Measurements from ENCODE around the gene NUAK1.

NUAK1 gene

GRCh38 chr12:106039242-106039641, 99.5 kb downstream of the NUAK1 start:
- H3K9ac ChIP-seq (ENCODE audit: low read length), result no peak overlapping the region
- H3K4me3 ChIP-seq (ENCODE audit: insufficient read depth, low read length, poor library complexity, severe bottlenecking), result no peak overlapping the region
- H3K4me2 ChIP-seq (ENCODE audit: low read depth, low read length, poor library complexity, severe bottlenecking), result no peak overlapping the region
- no peak overlapping the region for H2AFZ ChIP-seq (ENCODE audit: low read depth, low read length, severe bottlenecking)
- H3K79me2 ChIP-seq (ENCODE audit: insufficient read depth, low read length), result no peaks in the 10 kb centered on the region
- H3K9me3 ChIP-seq (ENCODE audit: insufficient read depth, low read length), result no peaks in the 10 kb centered on the region
- no peaks in the 10 kb centered on the region for H3F3A ChIP-seq (ENCODE audit: insufficient read depth)
- no peaks in the 10 kb centered on the region for H3K36me3 ChIP-seq (ENCODE audit: low read length)
- H4K20me1 ChIP-seq (ENCODE audit: low read depth, low read length), result no peaks in the 10 kb centered on the region
- H3K9me2 ChIP-seq (replicated peaks; ENCODE audit: insufficient read depth, low read length), result no peaks in the 10 kb centered on the region
- no peaks in the 10 kb centered on the region for H3K27me3 ChIP-seq (ENCODE audit: low read length)
- H3K27ac ChIP-seq (ENCODE audit: low read depth, low read length), result no peak overlapping the region
- TF ChIP-seq EZH2phosphoT487 (conservative IDR thresholded peaks at IDR 0.05; ENCODE audit: low read length), result no peak
- TF ChIP-seq CTCF (IDR thresholded peaks at IDR 0.05; ENCODE audit: insufficient read depth, low read length, poor library complexity, severe bottlenecking), result no peak

- no peak overlapping the region for H3K4me3 ChIP-seq (ENCODE audit: insufficient read depth, low read length, poor library complexity, severe bottlenecking)
- no peak overlapping the region for H3K27ac ChIP-seq (ENCODE audit: low read depth, low read length)
- no peaks in the 10 kb centered on the region for H3K27me3 ChIP-seq (ENCODE audit: low read length)
- no peak for TF ChIP-seq EZH2phosphoT487 (conservative IDR thresholded peaks at IDR 0.05; ENCODE audit: low read length)
- no peak for TF ChIP-seq CTCF (IDR thresholded peaks at IDR 0.05; ENCODE audit: insufficient read depth, low read length, poor library complexity, severe bottlenecking)
- H3K9ac ChIP-seq (ENCODE audit: low read length), result no peak overlapping the region
- H4K20me1 ChIP-seq (ENCODE audit: low read depth, low read length), result no peaks in the 10 kb centered on the region
- H3F3A ChIP-seq (ENCODE audit: insufficient read depth), result no peaks in the 10 kb centered on the region
- no peak overlapping the region for H2AFZ ChIP-seq (ENCODE audit: low read depth, low read length, severe bottlenecking)
- no peaks in the 10 kb centered on the region for H3K79me2 ChIP-seq (ENCODE audit: insufficient read depth, low read length)
- no peaks in the 10 kb centered on the region for H3K9me3 ChIP-seq (ENCODE audit: insufficient read depth, low read length)
- no peaks in the 10 kb centered on the region for H3K36me3 ChIP-seq (ENCODE audit: low read length)
- H3K4me2 ChIP-seq (ENCODE audit: low read depth, low read length, poor library complexity, severe bottlenecking), result no peak overlapping the region
- H3K9me2 ChIP-seq (replicated peaks; ENCODE audit: insufficient read depth, low read length), result no peaks in the 10 kb centered on the region
Observed at GRCh38 chr12:106037524-106038298, 101.0 kb downstream of the NUAK1 start.

GRCh38 chr12:106035421-106035820, 103.3 kb downstream of the NUAK1 start:
- Histone ChIP-seq H2AFZ (ENCODE audit: low read depth, low read length, severe bottlenecking) (no peak overlapping the region), H3K9ac (ENCODE audit: low read length) (no peak overlapping the region), H3K79me2 (ENCODE audit: insufficient read depth, low read length) (no peaks in the 10 kb centered on the region), H3K9me3 (ENCODE audit: insufficient read depth, low read length) (no peaks in the 10 kb centered on the region), H3K4me2 (ENCODE audit: low read depth, low read length, poor library complexity, severe bottlenecking) (no peak overlapping the region), H3K27me3 (ENCODE audit: low read length) (no peaks in the 10 kb centered on the region), H3K4me3 (ENCODE audit: insufficient read depth, low read length, poor library complexity, severe bottlenecking) (no peak overlapping the region), H3F3A (ENCODE audit: insufficient read depth) (no peaks in the 10 kb centered on the region), H3K36me3 (ENCODE audit: low read length) (no peaks in the 10 kb centered on the region), H3K9me2 (replicated peaks; ENCODE audit: insufficient read depth, low read length) (no peaks in the 10 kb centered on the region), H3K27ac (ENCODE audit: low read depth, low read length) (no peak overlapping the region), H4K20me1 (ENCODE audit: low read depth, low read length) (no peaks in the 10 kb centered on the region)
- no peak for TF ChIP-seq EZH2phosphoT487 (conservative IDR thresholded peaks at IDR 0.05; ENCODE audit: low read length)
- no peak for TF ChIP-seq CTCF (IDR thresholded peaks at IDR 0.05; ENCODE audit: insufficient read depth, low read length, poor library complexity, severe bottlenecking)

All from SU-DHL-6 (cell line).